ENCODE measurements around the gene TGFB1.

- TF ChIP-seq CTCF (IDR thresholded peaks at IDR 0.05; ENCODE audit: low read depth, low read length, poor library complexity, severe bottlenecking) (no peak), EZH2phosphoT487 (IDR thresholded peaks at IDR 0.05; ENCODE audit: borderline replicate concordance, low read length) (no peak)
These were observed 55.3 kb downstream of the TGFB1 start for GRCh38 chr19:41298348-41298964.

Measured in DOHH2 (cell line).